ENCODE data around the gene XCL1. TPM values are rescaled to one million over a fixed set of nuclear protein-coding genes. Genes with fewer than 3 reads are reported as not detected.
"Not testable (repeated sequence)": the region's sequence is repeated elsewhere in the genome, so short reads cannot be mapped to it uniquely, and the experiment has no call there.

Gene XCL1
- polyA plus RNA-seq, 1 experiment, result not detected

DNA sequence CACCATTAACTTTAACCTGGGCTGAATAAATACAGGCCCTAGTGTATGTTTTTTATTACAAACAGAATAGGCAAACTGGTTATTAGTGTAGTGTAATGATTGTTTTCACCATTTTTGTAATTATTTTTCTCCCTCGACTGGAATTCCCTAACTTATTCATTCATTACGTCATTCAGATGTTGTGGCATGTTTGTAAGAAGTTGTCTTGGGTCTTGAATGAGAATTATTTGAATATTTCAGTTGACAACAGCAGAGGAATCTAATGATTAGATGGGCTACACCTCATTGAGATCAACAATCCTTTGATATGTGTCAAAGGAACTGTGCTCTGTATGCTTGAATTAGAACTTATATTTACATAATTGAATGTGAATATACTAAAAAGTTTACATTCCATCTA, 12.8 kb downstream of the XCL1 start:
- POLR2A ChIA-PET, result no interaction called here

DNA sequence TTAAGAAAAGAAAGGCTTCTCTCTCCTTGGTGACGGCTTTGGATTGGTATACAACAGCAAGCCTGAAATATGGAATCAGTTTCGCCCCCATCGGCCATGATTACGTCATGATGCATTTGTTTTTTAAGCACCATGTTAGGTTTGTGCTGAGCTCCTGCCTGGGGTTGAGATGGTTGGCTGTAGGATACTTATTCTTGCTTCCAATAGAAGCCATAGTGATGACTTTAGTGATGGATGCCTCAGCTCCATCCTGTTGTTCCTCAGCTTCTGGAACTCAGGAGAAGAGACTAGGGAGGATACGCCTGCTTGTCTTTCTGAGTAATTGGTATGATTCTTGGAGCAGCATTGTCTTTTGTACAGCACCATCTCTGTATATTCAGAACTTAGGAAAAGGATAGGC, 14.7 kb downstream of the XCL1 start:
- CTCF ChIA-PET, result interaction anchor here (1.1 kb wide), 1 partner anchor 12 kb away, joined by 3 read pairs; no protein-coding TSS in a partner anchor
- TF ChIP-seq, protein P1, sequence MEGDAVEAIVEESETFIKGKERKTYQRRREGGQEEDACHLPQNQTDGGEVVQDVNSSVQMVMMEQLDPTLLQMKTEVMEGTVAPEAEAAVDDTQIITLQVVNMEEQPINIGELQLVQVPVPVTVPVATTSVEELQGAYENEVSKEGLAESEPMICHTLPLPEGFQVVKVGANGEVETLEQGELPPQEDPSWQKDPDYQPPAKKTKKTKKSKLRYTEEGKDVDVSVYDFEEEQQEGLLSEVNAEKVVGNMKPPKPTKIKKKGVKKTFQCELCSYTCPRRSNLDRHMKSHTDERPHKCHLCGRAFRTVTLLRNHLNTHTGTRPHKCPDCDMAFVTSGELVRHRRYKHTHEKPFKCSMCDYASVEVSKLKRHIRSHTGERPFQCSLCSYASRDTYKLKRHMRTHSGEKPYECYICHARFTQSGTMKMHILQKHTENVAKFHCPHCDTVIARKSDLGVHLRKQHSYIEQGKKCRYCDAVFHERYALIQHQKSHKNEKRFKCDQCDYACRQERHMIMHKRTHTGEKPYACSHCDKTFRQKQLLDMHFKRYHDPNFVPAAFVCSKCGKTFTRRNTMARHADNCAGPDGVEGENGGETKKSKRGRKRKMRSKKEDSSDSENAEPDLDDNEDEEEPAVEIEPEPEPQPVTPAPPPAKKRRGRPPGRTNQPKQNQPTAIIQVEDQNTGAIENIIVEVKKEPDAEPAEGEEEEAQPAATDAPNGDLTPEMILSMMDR (IDR thresholded peaks at IDR 0.05; ENCODE audit: insufficient read depth, low read depth, low read length), result no peak
- POLR2A ChIA-PET, result no interaction called here

More for the DNA sequence above, 12.8 kb downstream of the XCL1 start:
- Histone ChIP-seq H3K4me3 (ENCODE audit: low read depth, low read length) (no peak overlapping the region), H3K36me3 (ENCODE audit: control insufficient read depth, insufficient read depth, low read length) (no peaks in the 10 kb centered on the region), H3K27me3 (ENCODE audit: control insufficient read depth, insufficient read depth, low read length) (no peaks in the 10 kb centered on the region)
- CTCF ChIA-PET, result no interaction called here
- TF ChIP-seq, protein P1 (IDR thresholded peaks at IDR 0.05; ENCODE audit: insufficient read depth, low read depth, low read length), result no peak
- no peak for DNase-seq (ENCODE audit: low read depth)

DNA sequence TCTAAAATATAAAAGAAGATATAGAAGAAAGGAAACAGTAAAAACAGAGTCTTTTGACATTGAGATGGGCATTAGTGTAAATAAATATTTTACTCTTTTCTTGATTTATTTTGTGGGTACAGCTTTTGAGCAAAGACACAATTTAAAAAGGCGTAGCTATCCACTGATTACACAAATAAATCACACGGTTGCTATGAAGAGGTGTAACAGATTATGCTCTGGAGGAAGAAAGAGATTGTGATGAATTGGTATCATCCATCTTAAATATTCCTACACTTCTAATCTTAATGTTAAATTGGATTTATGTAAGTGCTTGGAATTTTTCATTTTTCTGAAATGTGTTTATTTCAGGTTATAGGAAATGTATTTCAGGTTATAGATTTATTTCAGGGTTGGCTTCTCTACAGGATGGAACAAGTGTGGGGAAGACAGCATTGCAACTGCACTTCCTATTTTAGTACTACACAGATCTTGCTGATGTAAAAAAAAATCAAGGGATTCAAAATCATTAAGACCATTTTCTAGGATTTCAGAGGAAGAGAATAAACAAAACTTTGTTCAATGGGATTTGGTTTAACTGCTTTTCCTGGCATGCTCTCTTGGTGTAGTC, 15.3 kb downstream of the XCL1 start:
- ChIA-PET CTCF (interaction anchor here (1.1 kb wide), 1 partner anchor 11 kb away, joined by 3 read pairs; no protein-coding TSS in a partner anchor), POLR2A (no interaction called here)
- Histone ChIP-seq H3K4me3 (ENCODE audit: low read depth, low read length) (no peak overlapping the region), H3K27me3 (ENCODE audit: control insufficient read depth, insufficient read depth, low read length) (no peaks in the 10 kb centered on the region), H3K36me3 (ENCODE audit: control insufficient read depth, insufficient read depth, low read length) (no peaks in the 10 kb centered on the region)
- DNase-seq (ENCODE audit: low read depth), result no peak
- TF ChIP-seq, protein P1 (IDR thresholded peaks at IDR 0.05; ENCODE audit: insufficient read depth, low read depth, low read length), result no peak

More for the DNA sequence above, 14.7 kb downstream of the XCL1 start:
- Histone ChIP-seq H3K27me3 (ENCODE audit: control insufficient read depth, insufficient read depth, low read length) (no peaks in the 10 kb centered on the region), H3K36me3 (ENCODE audit: control insufficient read depth, insufficient read depth, low read length) (no peaks in the 10 kb centered on the region), H3K4me3 (ENCODE audit: low read depth, low read length) (no peak overlapping the region)
- no peak for DNase-seq (ENCODE audit: low read depth)

DNA sequence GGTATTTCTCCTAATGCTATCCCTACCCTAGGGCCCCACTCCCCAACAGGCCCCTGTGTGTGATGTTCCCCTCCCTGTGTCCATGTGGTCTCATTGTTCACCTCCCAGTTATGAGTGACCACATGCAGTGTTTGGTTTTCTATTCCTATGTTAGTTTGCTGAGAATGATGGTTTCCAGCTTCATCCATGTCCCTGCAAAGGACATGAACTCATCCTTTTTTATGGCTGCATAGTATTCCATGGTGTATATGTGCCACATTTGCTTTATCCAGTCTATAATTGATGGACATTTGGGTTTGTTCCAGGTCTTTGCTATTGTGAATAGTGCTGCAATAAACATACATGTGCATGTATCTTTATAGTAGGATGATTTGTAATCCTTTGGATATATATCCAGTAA, 19.0 kb downstream of the XCL1 start:
- H3K36me3 ChIP-seq (ENCODE audit: control insufficient read depth, insufficient read depth, low read length); POLR2A ChIA-PET; DNase-seq (ENCODE audit: low read depth); H3K27me3 ChIP-seq (ENCODE audit: control insufficient read depth, insufficient read depth, low read length); H3K4me3 ChIP-seq (ENCODE audit: low read depth, low read length): not testable (repeated sequence)
- CTCF ChIA-PET, result interaction anchor here (2.9 kb wide), 1 partner anchor 8 kb away, joined by 11 read pairs; no protein-coding TSS in a partner anchor

DNA sequence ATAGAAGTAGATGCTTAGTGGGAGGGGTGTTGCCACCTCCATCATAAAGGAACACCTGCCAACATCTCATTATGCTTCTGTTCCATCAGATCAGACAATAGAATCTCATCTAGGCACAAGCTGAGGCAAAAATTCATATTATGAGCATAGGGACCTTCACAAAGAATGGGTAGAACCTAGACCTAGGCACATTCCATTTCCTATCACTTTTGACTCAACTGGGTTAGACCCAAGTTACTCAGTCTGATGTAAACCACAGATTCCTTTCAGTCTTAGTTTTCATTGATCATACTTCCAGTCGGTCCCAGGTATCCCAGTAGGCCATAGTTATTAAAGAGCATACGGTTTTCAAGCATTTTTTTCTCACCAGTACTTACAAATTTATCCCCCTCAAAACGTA, 21.7 kb downstream of the XCL1 start:
- CTCF ChIA-PET, result no interaction called here
- POLR2A ChIA-PET, result no interaction called here
- Histone ChIP-seq H3K4me3 (ENCODE audit: low read depth, low read length) (no peak overlapping the region), H3K27me3 (ENCODE audit: control insufficient read depth, insufficient read depth, low read length) (no peaks in the 10 kb centered on the region), H3K36me3 (ENCODE audit: control insufficient read depth, insufficient read depth, low read length) (no peaks in the 10 kb centered on the region)
- TF ChIP-seq, protein P1 (IDR thresholded peaks at IDR 0.05; ENCODE audit: insufficient read depth, low read depth, low read length), result no peak
- no peak for DNase-seq (ENCODE audit: low read depth)

DNA sequence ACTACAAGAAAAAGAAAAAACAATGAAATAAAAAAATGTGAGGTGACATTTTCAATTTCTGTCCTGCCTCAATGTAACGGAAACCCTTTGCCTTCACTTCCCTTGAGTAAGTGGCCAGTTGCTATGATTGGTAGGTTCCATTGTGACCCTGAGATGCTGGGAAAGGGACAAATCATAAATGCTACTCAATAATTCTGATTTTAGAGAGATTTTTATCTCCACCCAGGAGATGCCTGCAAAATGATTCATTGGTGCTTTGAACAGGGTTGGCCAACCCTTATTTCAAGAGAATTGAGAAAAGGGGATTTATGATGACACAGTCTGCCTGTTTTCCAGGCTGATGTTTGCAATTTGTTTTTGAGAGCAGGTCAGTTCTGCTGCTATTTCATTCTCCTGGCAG, 22.5 kb downstream of the XCL1 start:
- no peaks in the 10 kb centered on the region for H3K36me3 ChIP-seq (ENCODE audit: control insufficient read depth, insufficient read depth, low read length)
- ChIA-PET POLR2A (no interaction called here), CTCF (interaction anchor here (0.8 to 2.9 kb wide), 2 partner anchors 15 to 159 kb away, joined by 3 to 14 read pairs; no protein-coding TSS in a partner anchor)
- no peaks in the 10 kb centered on the region for H3K27me3 ChIP-seq (ENCODE audit: control insufficient read depth, insufficient read depth, low read length)
- no peak overlapping the region for H3K4me3 ChIP-seq (ENCODE audit: low read depth, low read length)
- TF ChIP-seq, protein P1 (IDR thresholded peaks at IDR 0.05; ENCODE audit: insufficient read depth, low read depth, low read length), result no peak
- no peak for DNase-seq (ENCODE audit: low read depth)

Measured in BJ (cell line).